KOPT-K1 (cell line): ENCODE data around the gene SP100.
"Not testable (repeated sequence)": the region's sequence is repeated elsewhere in the genome, so short reads cannot be mapped to it uniquely, and the experiment has no call there.

ENCODE experiments used
- H3K27ac ChIP-seq: fragments of 200-600 bp; sonication (generic); 2 replicates; pipeline ENCODE4 v1.5.1; 2016; ENCODE audit warnings: antibody characterized with exemption, mild to moderate bottlenecking, low read depth, low read length; ENCODE audit not compliant: poor library complexity, severe bottlenecking
- H3K36me3 ChIP-seq: fragments of 200-600 bp; sonication (generic); 2 replicates; pipeline ENCODE4 v1.5.1; 2017; ENCODE audit warnings: antibody characterized with exemption, mild to moderate bottlenecking, low read length, moderate library complexity; ENCODE audit not compliant: insufficient read depth
- H3K9me3 ChIP-seq: fragments of 200-600 bp; sonication (generic); 2 replicates; pipeline ENCODE4 v1.5.1; 2017; ENCODE audit warnings: antibody characterized with exemption, low read length, mild to moderate bottlenecking; ENCODE audit not compliant: insufficient read depth, poor library complexity, severe bottlenecking

The SP100 gene

GRCh38 chr2:230471074-230471473 is 55.1 kb downstream of the SP100 start:
- H3K27ac ChIP-seq = no peak overlapping the region
- H3K9me3 ChIP-seq = peaks cover 15% of the 10 kb centered on the region
- H3K36me3 ChIP-seq = peaks cover 75% of the 10 kb centered on the region

DNA sequence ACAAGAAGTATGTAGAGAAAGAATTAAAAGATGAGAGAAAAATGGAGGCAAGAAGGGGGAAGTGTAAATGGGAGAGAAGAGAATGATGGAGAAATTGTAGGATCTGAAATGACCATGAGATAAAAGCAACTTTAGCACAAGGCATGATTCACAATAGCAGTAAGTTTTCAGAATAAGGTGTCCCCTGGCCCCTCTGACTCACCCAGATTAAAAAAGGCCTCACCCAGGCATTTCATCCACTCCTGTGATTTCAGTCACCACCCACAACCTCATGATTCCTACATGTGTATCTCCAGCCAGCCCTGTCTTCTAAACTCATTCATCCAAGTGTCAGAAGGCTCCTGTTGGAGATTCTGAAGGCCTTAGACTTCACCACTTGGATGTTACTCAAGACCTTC is 56.6 kb downstream of the SP100 start:
- no peak overlapping the region for H3K27ac ChIP-seq
- H3K36me3 ChIP-seq = peaks cover 63% of the 10 kb centered on the region
- H3K9me3 ChIP-seq = peaks cover 15% of the 10 kb centered on the region

- Histone ChIP-seq H3K36me3 (peaks cover 57% of the 10 kb centered on the region), H3K9me3 (peaks cover 15% of the 10 kb centered on the region), H3K27ac (no peak overlapping the region)
These were observed 57.4 kb downstream of the SP100 start for GRCh38 chr2:230473378-230473777.

- H3K36me3 ChIP-seq = peaks cover 49% of the 10 kb centered on the region
- H3K9me3 ChIP-seq = peaks cover 15% of the 10 kb centered on the region
- no peak overlapping the region for H3K27ac ChIP-seq
These were observed 59.1 kb downstream of the SP100 start for GRCh38 chr2:230475143-230475542.

- Histone ChIP-seq H3K27ac (no peak overlapping the region), H3K36me3 (peaks cover 6% of the 10 kb centered on the region; the same call in 1 of the 2 replicates), H3K9me3 (no peaks in the 10 kb centered on the region)
These were observed 69.9 kb downstream of the SP100 start for GRCh38 chr2:230485801-230486341.

DNA sequence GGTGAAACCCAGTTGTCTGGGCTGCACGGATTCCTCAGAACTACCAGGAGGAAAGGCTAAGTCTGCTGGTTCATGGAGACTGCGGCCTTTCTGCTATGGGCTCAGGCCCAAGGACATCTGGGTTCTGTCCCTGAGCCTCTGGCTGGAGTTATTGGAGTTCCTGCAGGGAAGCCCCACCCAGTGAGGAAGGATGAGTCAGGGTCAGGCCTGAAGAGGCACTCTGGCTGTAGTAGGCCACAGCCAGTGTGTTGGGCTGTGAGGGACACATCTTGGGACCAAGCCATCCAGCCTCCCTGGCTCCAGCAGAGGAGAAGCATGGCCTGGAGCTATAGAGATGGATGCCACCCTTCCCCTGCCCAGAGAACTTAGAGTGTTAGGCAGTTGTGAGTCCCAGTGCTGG is 75.2 kb downstream of the SP100 start:
- not testable (repeated sequence) for H3K27ac ChIP-seq, H3K9me3 ChIP-seq
- H3K36me3 ChIP-seq = peaks cover 32% of the 10 kb centered on the region

- Histone ChIP-seq H3K36me3 (peaks cover 39% of the 10 kb centered on the region), H3K27ac (no peak overlapping the region)
These were observed 76.1 kb downstream of the SP100 start for GRCh38 chr2:230492107-230492506.

DNA sequence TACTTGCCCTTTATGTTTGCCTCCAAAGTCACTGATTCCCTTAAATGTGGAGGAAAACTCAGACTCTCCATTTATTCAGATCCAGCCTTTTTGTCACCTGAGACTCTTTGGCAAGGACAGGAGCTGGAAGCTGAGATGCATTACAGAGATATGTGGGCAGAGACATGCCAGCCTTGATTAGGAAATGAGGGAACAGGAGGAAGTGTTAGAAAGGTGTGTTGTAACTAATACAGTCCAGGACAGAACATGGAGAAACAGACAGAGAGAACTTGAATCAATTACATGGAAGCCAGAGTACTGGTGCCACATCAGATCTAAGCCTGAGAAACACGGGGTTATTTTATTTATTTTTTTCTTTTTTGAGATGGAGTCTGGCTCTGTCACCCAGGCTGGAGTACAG is 79.0 kb downstream of the SP100 start:
- Histone ChIP-seq H3K36me3 (peaks cover 52% of the 10 kb centered on the region), H3K9me3 (no peaks in the 10 kb centered on the region), H3K27ac (no peak overlapping the region)

More at GRCh38 chr2:230492107-230492506, 76.1 kb downstream of the SP100 start:
- H3K9me3 ChIP-seq = no peaks in the 10 kb centered on the region

GRCh38 chr2:230496891-230497290 is 80.9 kb downstream of the SP100 start:
- Histone ChIP-seq H3K27ac (no peak overlapping the region), H3K36me3 (peaks cover 49% of the 10 kb centered on the region), H3K9me3 (no peaks in the 10 kb centered on the region)

DNA sequence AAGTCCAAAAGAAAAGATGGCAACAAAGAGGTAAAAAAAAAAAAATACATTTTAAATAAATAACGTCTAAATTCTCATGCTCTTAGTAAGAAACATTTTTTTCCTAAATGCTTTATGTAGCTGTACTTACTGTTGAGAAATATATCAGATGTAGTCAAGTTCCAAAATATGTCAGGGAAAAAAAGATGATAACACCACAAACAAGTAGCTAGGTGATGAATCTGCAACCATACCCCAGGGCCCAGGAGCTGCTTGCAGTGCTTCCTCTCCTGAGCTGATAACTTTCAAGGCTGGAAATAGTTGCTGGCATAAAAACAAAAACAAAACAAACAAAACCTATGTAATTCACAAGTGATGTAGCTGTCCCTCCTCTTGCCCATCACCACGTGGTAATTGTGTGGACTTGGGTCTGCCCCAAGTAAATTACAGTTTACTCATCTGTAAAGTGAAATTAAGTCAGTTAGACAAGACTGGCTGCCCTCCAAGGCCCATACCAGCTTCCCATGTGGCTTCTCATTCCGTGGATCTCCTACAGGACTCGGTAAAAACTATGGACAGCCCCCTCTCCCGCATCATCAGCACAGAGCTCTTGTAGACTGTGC is 82.6 kb downstream of the SP100 start:
- H3K36me3 ChIP-seq = peaks cover 45% of the 10 kb centered on the region
- no peaks in the 10 kb centered on the region for H3K9me3 ChIP-seq
- no peak overlapping the region for H3K27ac ChIP-seq

DNA sequence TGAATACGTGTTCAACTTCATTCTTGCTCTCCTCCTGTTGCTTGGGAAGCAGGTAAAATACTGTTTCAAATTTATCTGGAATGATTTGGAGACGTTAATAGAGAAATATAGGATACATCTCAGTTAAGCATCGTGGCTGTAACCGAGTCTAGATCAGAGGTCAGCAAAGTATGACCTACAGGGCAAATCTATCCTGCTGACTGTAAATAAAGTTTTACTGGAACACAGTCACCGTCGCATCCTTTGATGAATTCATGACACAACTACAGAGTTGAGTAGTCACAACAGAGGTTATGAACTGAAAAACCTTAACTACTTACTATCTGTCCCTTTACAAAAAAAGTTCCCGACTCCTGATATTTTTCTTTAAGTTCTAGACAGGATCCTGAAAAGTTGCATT is 86.6 kb downstream of the SP100 start:
- Histone ChIP-seq H3K27ac (no peak overlapping the region), H3K9me3 (no peaks in the 10 kb centered on the region), H3K36me3 (peaks cover 34% of the 10 kb centered on the region)

DNA sequence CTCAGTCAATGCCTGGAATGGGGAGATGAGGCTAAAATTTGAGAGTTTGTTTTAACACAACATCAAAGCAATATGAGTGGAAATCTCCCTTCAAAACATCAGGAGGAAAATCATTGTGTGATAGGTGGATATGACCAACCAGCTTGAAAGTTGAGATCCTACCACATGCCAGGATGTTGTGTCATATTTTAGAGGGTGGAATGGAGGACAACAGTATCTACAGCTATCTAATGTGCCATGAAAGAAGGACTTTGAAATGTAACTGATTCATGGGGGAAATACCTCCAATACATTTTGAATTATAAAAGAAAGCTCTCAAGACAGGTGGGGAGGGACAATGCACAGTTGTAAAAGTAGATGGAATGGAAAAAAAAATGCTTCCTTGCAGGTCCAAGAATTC is 87.8 kb downstream of the SP100 start:
- Histone ChIP-seq H3K27ac (no peak overlapping the region), H3K9me3 (no peaks in the 10 kb centered on the region), H3K36me3 (peaks cover 31% of the 10 kb centered on the region; the same call in 1 of the 2 replicates)

DNA sequence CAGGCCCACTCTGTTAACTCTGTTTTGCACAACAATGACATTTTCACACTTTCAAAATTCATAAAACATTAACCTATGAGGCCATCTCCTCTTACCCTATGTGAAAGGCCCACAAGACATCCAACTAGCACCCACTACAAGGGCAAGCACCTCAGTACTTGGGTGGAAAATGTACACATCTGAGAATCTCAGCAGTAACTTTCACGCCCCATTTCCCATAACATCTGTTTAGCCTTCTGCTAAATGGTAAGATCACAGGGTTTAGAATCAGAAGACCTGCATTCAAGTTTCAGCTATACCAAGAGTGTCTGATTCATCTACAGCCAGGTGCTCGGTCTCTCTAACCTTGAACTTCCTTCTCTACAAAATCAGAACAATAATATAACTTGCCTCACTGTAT is 89.2 kb downstream of the SP100 start:
- no peak overlapping the region for H3K27ac ChIP-seq
- H3K9me3 ChIP-seq = no peaks in the 10 kb centered on the region

DNA sequence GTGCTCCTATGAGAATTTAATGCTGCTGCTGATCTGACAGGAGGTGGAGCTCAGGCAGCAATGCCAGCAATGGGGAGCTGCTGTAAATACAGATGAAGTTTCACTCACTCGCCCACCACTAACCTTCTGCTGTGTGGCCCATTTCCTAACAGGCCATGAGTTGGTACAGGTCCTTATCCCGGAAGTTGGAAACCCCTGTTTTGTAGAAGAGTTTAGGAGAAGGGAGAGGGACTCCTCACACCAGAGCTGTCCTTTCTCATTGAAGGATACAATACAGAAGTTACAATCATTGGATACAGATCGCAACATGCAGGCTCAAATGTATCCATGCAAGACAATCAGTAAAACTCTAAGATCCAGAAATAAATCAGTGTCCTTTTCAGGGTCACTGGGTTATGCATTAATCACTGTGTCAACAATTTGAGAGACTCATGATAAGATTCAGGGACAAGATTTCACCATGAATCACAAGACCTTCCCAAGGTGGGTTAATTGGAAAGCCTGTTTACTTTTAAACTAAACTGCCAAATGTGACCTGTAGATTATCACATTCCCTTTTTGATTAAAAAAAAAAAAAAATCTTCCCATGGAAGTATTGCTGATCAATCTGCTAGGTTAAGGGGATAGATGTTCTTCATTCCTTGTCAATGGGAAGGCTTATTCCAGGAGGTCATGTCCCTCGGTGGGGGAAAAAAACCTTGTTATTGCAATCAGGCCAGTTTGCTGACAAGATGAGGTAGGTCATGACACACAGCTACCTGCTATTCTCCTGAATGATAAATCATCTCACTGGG is 97.2 kb downstream of the SP100 start:
- Histone ChIP-seq H3K27ac (no peak overlapping the region), H3K36me3 (no peaks in the 10 kb centered on the region), H3K9me3 (no peaks in the 10 kb centered on the region)

More for the DNA sequence above, 89.2 kb downstream of the SP100 start:
- peaks cover 21% of the 10 kb centered on the region; the same call in 1 of the 2 replicates for H3K36me3 ChIP-seq

- Histone ChIP-seq H3K9me3 (peaks cover 34% of the 10 kb centered on the region), H3K27ac (no peak overlapping the region), H3K36me3 (0 out of 2 replicates have a peak, but pooled peaks cover under 1% of the 10 kb centered on the region)
These were observed 104.3 kb downstream of the SP100 start for GRCh38 chr2:230520061-230520874.
